ENCODE data around the gene KNSTRN. TPM values are rescaled to one million over a fixed set of nuclear protein-coding genes. Genes with fewer than 3 reads are reported as not detected.

KNSTRN gene
- total and polyA plus RNA-seq, 2 of the 13 experiments (the other 11 are each of a cell fraction or from before 2014, with no cell fraction given) = 20.3 to 62.3 TPM

GRCh38 chr15:40367686-40368611, 14.6 kb upstream of the KNSTRN start (continued):
- TF ChIP-seq LRRFIP1 (CRISPR knock-in tag; conservative IDR thresholded peaks at IDR 0.05) = no peak
- TF ChIP-seq ARID2 (CRISPR knock-in tag; IDR thresholded peaks at IDR 0.05; ENCODE audit: borderline replicate concordance) = peak; percentile 86; the same call in 1 of the 2 replicates
- peak; percentile 63 for TF ChIP-seq SAP130 (CRISPR knock-in tag; IDR thresholded peaks at IDR 0.05; ENCODE audit: low read depth)
- TF ChIP-seq NR0B2 (CRISPR knock-in tag; IDR thresholded peaks at IDR 0.05) = peak; percentile 90
- TF ChIP-seq, protein P1, sequence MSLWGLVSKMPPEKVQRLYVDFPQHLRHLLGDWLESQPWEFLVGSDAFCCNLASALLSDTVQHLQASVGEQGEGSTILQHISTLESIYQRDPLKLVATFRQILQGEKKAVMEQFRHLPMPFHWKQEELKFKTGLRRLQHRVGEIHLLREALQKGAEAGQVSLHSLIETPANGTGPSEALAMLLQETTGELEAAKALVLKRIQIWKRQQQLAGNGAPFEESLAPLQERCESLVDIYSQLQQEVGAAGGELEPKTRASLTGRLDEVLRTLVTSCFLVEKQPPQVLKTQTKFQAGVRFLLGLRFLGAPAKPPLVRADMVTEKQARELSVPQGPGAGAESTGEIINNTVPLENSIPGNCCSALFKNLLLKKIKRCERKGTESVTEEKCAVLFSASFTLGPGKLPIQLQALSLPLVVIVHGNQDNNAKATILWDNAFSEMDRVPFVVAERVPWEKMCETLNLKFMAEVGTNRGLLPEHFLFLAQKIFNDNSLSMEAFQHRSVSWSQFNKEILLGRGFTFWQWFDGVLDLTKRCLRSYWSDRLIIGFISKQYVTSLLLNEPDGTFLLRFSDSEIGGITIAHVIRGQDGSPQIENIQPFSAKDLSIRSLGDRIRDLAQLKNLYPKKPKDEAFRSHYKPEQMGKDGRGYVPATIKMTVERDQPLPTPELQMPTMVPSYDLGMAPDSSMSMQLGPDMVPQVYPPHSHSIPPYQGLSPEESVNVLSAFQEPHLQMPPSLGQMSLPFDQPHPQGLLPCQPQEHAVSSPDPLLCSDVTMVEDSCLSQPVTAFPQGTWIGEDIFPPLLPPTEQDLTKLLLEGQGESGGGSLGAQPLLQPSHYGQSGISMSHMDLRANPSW (CRISPR knock-in tag; IDR thresholded peaks at IDR 0.05; ENCODE audit: borderline replicate concordance) = no peak
- TF ChIP-seq PLRG1 (conservative IDR thresholded peaks at IDR 0.05) = no peak
- TF ChIP-seq ZNF496 (CRISPR knock-in tag; IDR thresholded peaks at IDR 0.05; ENCODE audit: insufficient replicate concordance) = peak; percentile 45
- peak; percentile 68 for TF ChIP-seq ZBTB2 (CRISPR knock-in tag; IDR thresholded peaks at IDR 0.05; ENCODE audit: low read depth)
- TF ChIP-seq SATB2 (CRISPR knock-in tag; IDR thresholded peaks at IDR 0.05) = peak; percentile 97
- peak; percentile 92 for TF ChIP-seq ZNF777 (CRISPR knock-in tag; IDR thresholded peaks at IDR 0.05)
- no peak for TF ChIP-seq EP300 (IDR thresholded peaks at IDR 0.05; ENCODE audit: low read depth in 2 of 2, low read length in 2 of 2)
- TF ChIP-seq EP300 (CRISPR knock-in tag; IDR thresholded peaks at IDR 0.05; ENCODE audit: borderline replicate concordance) = peak; percentile 71
- peak; percentile 95 for TF ChIP-seq ZNF589 (CRISPR knock-in tag; conservative IDR thresholded peaks at IDR 0.05)
- TF ChIP-seq GRHL1 (CRISPR knock-in tag; conservative IDR thresholded peaks at IDR 0.05) = no peak
- no peak for TF ChIP-seq GTF2F1 (IDR thresholded peaks at IDR 0.05; ENCODE audit: low read length)
